Uterus (tissue), 4 donors: Measurements from ENCODE around the gene HIF1AN. TPM values are rescaled to one million over a fixed set of nuclear protein-coding genes. Genes with fewer than 3 reads are reported as not detected.

ENCODE experiments used
- DNase-seq, 2 donors: peaks; one replicate each; pipeline ENCODE4 v3.0.0-alpha.2; 2019 to 2020
- H3K27ac ChIP-seq, 2 donors: fragments of 200-600 bp; sonication (generic); 1 replicate in 1 of 2; 2 replicates in 1 of 2; pipeline ENCODE4 v1.5.1; 2016 to 2018
- H3K27me3 ChIP-seq, 2 donors: fragments of 200-600 bp; sonication (generic); one replicate each; pipeline ENCODE4 v1.5.1; 2018 to 2019; ENCODE audit warnings: control low read depth in 1 of 2
- H3K36me3 ChIP-seq, 2 donors: fragments of 200-600 bp; sonication (generic); one replicate each; pipeline ENCODE4 v1.5.1; 2019; ENCODE audit warnings: control low read depth in 1 of 2
- H3K4me1 ChIP-seq, 2 donors: fragments of 200-600 bp; sonication (generic); one replicate each; pipeline ENCODE4 v1.5.1; 2018 to 2019; ENCODE audit warnings: control low read depth in 1 of 2
- H3K4me3 ChIP-seq, 2 donors: fragments of 200-600 bp; sonication (generic); 1 replicate in 1 of 2; 2 replicates in 1 of 2; pipeline ENCODE4 v1.5.1; 2018 to 2019; ENCODE audit warnings: mild to moderate bottlenecking in 1 of 2
- H3K9me3 ChIP-seq, 2 donors: fragments of 200-600 bp; sonication (generic); one replicate each; pipeline ENCODE4 v1.5.1; 2019; ENCODE audit warnings: control low read depth in 1 of 2
- POLR2A ChIP-seq, 2 donors: fragments of 450-650 bp; IDR thresholded peaks; one replicate each; pipeline ENCODE4 v1.6.1; 2016; ENCODE audit warnings: antibody characterized with exemption in 2 of 2, mild to moderate bottlenecking in 1 of 2, moderate library complexity in 1 of 2
- intact Hi-C: fragments of 100-400 bp; cut with DNase I; formaldehyde crosslinking; loops from one replicate; pipeline ENCODE4 v1.15.1; 2023; ENCODE audit warnings: low total_unique reads
- total RNA-seq, 4 donors: library from RNA; depleted of rRNA in 3 of 4; stranded (reverse); fragments of >200 nt in 3 of 4; gene quantifications; one replicate each; pipeline versions ENCODE4 v1.1.0 to v1.2.4, GENCODE V29; 2014 to 2023
- TF ChIP-seq, protein P1 (sequence below), 4 experiments: fragments of 200-600 bp in 2 of 4; fragments of 450-650 bp in 2 of 4; sonication (generic) in 2 of 4; IDR thresholded peaks; one replicate each; pipeline ENCODE4 v1.5.1; 2016 to 2019; ENCODE audit warnings: antibody characterized with exemption in 4 of 4, mild to moderate bottlenecking in 2 of 4, moderate library complexity in 1 of 4
- donor health status: DM: yes; HTN: yes; CAD: no.

Gene HIF1AN
- total RNA-seq, 4 donors from 2014 or later, result 2.8 to 36.2 (median 13.6) TPM

DNA sequence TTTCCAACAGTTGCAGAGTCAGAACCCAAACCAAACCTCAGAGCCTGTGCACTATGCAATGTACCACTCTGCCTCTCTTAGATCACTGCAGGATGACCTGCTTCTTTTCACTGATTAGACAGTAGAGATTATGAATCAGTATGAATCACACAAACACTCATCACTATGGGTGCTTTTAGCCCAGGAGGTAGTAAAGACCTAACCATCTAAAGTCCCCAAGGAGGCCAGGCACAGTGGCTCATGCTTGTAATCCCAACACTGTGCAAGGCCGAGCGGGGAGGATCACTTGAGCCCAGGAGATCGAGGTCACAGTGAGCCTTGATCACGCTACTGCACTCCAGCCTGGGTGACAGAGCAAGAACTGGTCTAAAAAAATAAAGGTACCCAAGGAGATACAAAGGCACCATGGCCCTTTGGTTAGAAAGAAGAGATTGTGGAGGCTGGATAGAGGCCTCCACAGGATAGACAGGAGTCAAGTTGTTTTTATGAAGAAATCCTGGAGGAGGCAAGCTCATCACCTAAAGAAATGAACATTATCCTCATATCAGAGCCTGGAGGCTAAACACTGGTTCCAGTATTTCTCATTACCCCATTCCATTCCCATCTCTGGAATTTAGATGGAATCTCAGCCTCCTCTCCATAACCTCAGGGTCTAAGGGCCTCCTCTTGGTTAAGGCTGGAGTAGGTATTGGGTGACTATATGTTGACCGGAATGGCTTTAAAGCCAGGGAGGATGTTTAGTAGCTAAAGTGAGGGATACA is 29.0 kb upstream of the HIF1AN start:
- intact Hi-C loops, result no loop called here
- no peaks in the 10 kb centered on the region for H3K36me3 ChIP-seq
- H3K27ac ChIP-seq, result no peak overlapping the region
- DNase-seq, result no peak
- TF ChIP-seq, protein P1, sequence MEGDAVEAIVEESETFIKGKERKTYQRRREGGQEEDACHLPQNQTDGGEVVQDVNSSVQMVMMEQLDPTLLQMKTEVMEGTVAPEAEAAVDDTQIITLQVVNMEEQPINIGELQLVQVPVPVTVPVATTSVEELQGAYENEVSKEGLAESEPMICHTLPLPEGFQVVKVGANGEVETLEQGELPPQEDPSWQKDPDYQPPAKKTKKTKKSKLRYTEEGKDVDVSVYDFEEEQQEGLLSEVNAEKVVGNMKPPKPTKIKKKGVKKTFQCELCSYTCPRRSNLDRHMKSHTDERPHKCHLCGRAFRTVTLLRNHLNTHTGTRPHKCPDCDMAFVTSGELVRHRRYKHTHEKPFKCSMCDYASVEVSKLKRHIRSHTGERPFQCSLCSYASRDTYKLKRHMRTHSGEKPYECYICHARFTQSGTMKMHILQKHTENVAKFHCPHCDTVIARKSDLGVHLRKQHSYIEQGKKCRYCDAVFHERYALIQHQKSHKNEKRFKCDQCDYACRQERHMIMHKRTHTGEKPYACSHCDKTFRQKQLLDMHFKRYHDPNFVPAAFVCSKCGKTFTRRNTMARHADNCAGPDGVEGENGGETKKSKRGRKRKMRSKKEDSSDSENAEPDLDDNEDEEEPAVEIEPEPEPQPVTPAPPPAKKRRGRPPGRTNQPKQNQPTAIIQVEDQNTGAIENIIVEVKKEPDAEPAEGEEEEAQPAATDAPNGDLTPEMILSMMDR (IDR thresholded peaks at IDR 0.05), result no peak
- TF ChIP-seq POLR2A (IDR thresholded peaks at IDR 0.05), result no peak
- no peaks in the 10 kb centered on the region for H3K9me3 ChIP-seq
- no peaks in the 10 kb centered on the region for H3K4me1 ChIP-seq
- no peak overlapping the region for H3K4me3 ChIP-seq
- no peaks in the 10 kb centered on the region for H3K27me3 ChIP-seq

DNA sequence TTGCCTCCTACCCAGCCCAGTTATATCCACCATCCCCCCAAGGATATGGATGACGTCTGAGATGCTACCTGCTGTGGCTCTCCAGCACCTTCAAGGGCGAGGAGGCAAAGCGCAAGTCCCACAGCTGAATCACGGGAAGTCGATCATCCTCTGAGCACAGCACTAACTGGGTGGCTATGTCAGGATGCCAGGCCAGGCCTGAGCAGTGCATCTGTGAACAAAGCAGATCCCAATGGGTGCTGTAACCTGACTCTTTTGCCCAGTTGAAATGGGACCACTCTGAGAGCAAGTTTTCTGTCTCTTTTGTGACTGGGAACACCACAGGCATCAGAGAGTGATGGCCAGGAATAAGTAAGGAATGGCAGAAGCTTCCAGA is 28.4 kb upstream of the HIF1AN start:
- intact Hi-C loops, result no loop called here
- H3K4me3 ChIP-seq, result no peak overlapping the region
- H3K27ac ChIP-seq, result no peak overlapping the region
- H3K9me3 ChIP-seq, result no peaks in the 10 kb centered on the region
- H3K36me3 ChIP-seq, result no peaks in the 10 kb centered on the region
- TF ChIP-seq, protein P1 (IDR thresholded peaks at IDR 0.05), result no peak
- TF ChIP-seq POLR2A (IDR thresholded peaks at IDR 0.05), result no peak
- H3K4me1 ChIP-seq, result no peaks in the 10 kb centered on the region
- no peaks in the 10 kb centered on the region for H3K27me3 ChIP-seq
- DNase-seq, result no peak

GRCh38 chr10:100508266-100508665 is 27.5 kb upstream of the HIF1AN start:
- Histone ChIP-seq H3K27ac (no peak overlapping the region), H3K36me3 (no peaks in the 10 kb centered on the region), H3K4me1 (no peaks in the 10 kb centered on the region), H3K9me3 (no peaks in the 10 kb centered on the region), H3K27me3 (no peaks in the 10 kb centered on the region), H3K4me3 (no peak overlapping the region)
- DNase-seq, result no peak
- TF ChIP-seq, protein P1 (IDR thresholded peaks at IDR 0.05), result no peak
- TF ChIP-seq POLR2A (IDR thresholded peaks at IDR 0.05), result no peak
- intact Hi-C loops, result no loop called here

DNA sequence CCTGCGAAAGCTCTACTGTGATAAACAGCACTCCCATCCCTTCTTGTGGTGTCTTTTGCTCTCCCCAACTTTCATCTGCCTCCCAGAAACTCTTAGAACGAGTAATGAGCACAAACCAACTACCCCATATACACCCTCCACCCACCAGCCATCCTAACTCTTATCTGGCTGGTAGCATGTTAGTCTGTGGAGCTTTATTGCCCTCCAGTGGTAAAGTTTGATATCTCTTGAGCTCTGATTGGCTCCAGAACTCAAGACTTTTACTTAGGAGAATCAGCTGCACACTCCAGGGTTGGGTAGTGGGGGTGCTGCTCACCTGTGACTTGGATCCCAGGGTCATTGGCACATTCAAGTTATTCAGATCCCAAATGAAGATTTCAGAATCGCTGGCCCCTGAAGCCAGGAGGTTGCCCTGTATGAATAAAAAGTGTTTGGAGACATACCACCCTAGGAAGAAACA is 27.0 kb upstream of the HIF1AN start:
- H3K36me3 ChIP-seq, result no peaks in the 10 kb centered on the region
- TF ChIP-seq, protein P1 (IDR thresholded peaks at IDR 0.05), result peak in 1 of 4 experiments; percentile 7
- TF ChIP-seq POLR2A (IDR thresholded peaks at IDR 0.05), result no peak

DNA sequence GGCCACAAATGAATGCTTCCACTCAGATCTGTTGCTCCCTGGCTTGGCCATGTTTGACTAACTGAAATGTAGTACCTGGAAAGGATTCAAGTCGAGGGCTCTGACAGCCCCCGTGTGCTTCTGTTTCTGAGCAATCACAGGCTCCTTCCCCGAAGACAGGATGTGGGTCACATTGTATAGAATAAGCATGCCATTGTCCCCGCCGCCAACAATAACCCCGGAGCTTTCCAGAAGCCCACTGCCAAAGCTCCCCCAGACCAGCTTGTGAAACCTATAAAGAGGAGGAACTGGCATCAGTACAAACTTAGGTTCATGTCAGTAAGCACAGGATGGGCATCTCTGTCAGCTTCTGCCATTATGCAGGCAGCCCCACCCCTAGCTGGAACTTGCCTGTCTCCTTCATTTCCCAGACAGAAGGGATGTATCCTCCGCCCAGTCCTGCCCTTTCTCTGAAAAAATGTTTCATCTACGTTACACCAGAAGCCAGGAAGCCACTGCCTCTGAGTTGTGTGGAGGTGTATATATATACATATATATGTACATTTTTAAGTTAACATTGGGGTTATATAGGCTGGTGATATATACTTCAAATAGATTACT is 26.4 kb upstream of the HIF1AN start:
- intact Hi-C loops, result no loop called here
- H3K9me3 ChIP-seq, result no peaks in the 10 kb centered on the region
- H3K27me3 ChIP-seq, result no peaks in the 10 kb centered on the region
- H3K4me1 ChIP-seq, result no peaks in the 10 kb centered on the region
- H3K27ac ChIP-seq, result no peak overlapping the region
- TF ChIP-seq, protein P1 (IDR thresholded peaks at IDR 0.05), result no peak
- no peak for TF ChIP-seq POLR2A (IDR thresholded peaks at IDR 0.05)
- DNase-seq, result no peak
- H3K4me3 ChIP-seq, result no peak overlapping the region
- no peaks in the 10 kb centered on the region for H3K36me3 ChIP-seq

More for the DNA sequence above, 27.0 kb upstream of the HIF1AN start:
- H3K27ac ChIP-seq, result no peak overlapping the region
- no peak overlapping the region for H3K4me3 ChIP-seq
- intact Hi-C loops, result no loop called here
- DNase-seq, result no peak
- no peaks in the 10 kb centered on the region for H3K4me1 ChIP-seq
- H3K9me3 ChIP-seq, result no peaks in the 10 kb centered on the region
- no peaks in the 10 kb centered on the region for H3K27me3 ChIP-seq
